Islet of Langerhans (tissue), 1 donor: ENCODE results near the gene RNF149.
"Not testable (repeated sequence)": the region's sequence is repeated elsewhere in the genome, so short reads cannot be mapped to it uniquely, and the experiment has no call there.

ENCODE experiments used
- FAIRE-seq: peaks from one replicate; lab custom pipeline; 2011; peaks lifted over from hg19 to GRCh38; lab: Jason Lieb, UNC

Gene RNF149, protein sequence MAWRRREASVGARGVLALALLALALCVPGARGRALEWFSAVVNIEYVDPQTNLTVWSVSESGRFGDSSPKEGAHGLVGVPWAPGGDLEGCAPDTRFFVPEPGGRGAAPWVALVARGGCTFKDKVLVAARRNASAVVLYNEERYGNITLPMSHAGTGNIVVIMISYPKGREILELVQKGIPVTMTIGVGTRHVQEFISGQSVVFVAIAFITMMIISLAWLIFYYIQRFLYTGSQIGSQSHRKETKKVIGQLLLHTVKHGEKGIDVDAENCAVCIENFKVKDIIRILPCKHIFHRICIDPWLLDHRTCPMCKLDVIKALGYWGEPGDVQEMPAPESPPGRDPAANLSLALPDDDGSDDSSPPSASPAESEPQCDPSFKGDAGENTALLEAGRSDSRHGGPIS

DNA sequence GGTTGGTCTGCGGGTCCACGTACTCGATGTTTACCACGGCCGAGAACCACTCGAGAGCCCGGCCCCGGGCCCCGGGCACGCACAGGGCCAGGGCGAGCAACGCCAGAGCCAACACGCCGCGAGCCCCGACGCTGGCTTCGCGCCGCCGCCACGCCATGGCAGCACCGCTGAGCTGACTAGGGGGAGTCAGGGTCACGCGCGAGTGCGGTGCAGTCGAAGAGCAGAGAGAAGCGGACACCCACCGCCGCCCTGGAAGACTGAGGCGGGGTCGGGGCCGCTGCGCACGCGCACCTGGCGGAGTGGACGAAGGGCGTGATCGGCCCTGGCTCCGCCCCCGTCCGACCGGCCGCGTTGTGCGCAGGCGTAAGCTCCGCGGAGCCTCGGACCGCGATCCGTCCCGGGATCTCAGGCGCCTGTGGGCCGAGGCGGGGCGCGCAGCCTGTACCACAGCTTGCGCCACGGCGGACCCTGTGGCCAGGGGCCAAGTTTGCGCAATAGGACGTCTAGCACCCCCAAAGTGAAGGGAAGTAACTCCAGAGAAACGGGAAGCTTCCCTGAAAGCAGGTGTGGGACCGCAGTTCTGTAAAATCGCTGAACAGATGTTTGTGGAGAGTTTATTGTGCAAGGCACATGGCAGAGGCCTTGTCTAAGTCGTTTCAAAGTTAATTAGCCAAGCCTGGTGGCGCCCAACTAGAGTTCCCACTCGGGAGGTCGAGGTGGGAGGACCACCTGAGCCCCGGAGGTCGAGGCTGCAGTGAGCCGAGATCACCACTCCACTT, at the start of gene RNF149:
Gene RNF149 (minus strand): TSS at position 270 of the 779 bp plus-strand sequence. CDS start 113 bp downstream, at position 157.
- FAIRE-seq, result no peak

DNA sequence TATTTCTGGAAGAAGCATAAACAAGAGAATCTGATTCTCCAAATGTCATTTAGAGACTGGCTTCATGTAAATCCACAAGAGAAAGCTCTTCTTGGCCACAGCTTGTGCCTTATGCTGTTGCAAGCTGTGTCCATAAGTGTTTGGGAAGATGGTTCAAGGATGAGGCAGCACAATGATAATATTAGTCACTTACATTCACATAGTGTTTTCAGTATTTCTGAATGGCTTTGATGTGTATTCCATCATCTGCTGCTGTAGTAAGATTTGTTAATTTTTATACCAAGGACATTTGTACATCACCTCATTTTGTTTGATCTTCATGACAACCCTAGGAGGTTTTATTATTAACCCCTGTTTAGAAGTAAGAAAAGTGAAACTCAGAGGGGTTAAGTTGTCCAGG, 48.9 kb upstream of the RNF149 start:
- no peak for FAIRE-seq

DNA sequence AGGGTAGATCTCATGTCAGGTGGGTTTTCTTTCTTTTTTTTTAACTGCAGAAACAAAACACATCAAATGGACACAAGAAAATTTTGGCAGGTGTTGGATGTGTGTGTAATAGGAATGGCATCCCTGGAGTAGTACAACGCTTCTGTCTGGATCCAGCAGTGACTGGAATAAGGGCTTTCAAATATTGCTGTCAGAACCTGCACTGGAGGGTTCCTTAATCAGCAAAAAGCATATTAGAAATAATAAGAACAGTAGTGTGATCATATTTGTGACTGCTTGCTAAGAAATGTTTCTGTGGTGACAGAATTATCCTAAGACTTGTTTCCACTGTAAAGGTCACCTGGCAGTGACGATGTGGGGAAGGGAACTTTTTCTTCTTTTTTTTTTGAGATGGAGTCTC, 48.0 kb upstream of the RNF149 start:
- FAIRE-seq, result no peak

DNA sequence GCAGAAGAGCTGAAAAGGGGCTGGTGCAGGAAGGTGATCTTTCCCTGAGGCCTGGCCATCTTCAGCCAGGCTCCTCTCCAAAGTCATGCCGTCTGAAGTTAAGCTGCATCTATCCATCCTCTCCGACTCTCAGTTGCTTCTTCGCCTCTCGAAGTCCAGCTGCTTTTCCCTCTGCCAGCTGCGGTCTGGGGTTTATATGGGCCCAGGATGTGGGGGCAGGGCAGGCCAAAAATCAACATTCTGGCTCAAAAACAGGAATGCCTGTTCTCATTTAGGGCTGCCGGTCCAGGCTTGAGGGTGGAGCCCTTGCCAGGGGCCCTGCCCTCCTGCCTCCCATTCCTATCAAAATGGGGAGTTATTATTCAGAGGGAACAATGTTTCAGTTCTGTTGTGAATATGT, 47.6 kb upstream of the RNF149 start:
- no peak for FAIRE-seq

DNA sequence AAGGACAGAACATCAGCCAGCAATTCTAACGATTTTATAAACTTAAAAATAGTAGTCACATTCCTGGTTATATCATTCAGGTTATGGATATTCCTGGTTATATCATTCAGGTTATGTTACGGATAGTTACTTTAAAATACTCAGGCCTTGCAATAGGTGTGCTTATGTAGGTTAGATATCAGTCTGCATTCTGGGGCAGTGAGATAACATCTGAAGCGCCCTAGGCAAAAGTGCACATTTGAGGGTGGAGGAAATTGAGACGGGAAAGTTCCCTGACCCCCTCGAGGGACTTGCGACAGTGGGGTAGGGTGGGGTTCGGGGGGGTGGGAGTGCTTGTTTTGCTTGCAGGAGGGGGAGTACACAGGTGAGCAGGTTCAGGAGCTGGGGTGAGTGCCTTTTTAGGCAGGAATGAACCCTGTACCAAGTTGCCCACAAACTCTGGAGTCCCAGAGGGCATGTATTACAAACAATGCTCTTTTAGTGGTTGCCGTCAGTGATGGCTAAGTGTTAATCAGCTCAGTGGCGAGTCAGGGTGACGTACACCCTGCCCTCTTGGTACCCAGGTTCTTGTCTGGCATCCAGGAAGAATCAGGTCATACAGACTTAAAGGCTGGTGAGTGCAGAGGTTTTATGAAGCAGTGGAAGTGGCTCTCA, 47.0 kb upstream of the RNF149 start:
- FAIRE-seq, result no peak

DNA sequence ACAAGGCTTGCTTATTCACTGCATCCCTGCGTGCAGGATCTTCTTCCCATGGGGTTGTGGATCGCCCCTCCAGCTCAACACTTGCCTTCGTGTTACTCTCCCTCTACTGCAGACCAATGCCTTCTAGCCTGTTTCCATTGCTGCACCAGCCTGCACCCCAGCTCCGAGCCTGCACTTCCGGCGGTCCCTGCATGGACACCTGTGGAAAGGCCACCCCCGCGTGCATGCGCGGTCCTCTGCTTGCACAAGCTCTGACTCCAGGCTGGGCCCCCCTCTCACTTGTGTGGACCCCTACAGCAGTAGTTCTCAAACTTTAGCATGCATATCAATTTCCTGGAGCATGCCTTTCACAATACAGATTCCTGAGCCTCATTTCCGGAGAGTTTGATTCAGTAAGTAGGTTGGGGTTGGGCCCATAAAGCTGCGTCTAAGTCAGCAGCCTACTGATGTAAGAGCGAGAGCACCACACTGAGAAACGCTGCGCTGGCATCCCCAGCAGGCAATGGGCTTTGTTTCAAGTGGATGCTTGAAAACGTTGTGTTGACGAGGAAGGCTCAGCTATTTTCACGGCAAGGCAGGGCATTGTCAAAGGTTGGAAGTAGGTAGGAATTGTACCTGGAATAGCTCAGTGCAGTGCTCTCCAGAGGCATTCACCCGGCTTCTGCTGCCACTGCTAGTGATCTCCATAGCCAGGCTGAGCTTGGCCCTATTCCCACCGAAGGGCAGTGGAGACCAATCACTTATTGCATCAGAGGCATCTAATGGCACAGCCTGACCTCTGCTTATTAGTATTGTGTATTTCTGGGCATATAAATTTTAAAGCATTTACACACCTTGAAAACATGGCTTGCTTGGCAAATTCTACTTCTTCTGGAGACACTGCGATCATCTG, 46.2 kb upstream of the RNF149 start:
- FAIRE-seq, result no peak

DNA sequence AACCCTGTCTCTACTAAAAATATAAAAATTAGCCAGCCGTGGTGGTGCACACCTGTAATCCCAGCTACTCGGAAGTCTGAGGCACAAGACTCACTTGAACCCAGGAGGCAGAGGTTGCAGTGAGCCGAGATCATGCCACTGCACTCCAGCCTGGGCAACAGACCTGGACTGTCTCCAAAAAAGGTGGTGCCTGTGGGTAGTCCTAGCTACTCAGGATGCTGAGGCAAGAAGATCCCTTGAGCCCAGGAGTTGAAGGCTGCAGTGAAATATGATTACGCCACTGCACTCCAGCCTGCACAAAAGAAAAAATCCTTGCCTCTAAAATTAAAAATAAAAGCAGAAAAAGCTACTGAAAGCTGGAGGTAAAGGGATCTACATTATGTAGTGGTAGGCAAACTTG, 44.1 kb upstream of the RNF149 start:
- FAIRE-seq, result not testable (repeated sequence)

DNA sequence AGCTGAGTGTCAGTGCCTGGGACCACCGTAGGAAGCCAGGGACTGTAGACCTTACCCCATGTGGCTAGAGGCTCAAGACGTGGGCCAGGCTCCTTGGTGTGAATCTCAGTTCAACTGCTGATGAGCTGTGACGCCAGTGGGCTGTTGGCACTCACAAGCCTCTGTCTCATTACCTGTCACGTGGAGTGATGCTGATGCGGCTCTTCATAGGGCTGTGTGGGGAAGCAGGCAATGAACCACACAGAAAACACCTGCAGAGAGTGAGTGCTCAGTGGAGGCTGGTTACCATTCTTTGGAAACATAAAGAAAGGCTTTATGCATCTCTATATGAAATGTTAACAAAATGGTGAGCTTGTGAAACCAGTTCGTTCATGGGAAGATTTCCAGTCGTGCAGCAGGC, 42.7 kb upstream of the RNF149 start:
- FAIRE-seq, result no peak

DNA sequence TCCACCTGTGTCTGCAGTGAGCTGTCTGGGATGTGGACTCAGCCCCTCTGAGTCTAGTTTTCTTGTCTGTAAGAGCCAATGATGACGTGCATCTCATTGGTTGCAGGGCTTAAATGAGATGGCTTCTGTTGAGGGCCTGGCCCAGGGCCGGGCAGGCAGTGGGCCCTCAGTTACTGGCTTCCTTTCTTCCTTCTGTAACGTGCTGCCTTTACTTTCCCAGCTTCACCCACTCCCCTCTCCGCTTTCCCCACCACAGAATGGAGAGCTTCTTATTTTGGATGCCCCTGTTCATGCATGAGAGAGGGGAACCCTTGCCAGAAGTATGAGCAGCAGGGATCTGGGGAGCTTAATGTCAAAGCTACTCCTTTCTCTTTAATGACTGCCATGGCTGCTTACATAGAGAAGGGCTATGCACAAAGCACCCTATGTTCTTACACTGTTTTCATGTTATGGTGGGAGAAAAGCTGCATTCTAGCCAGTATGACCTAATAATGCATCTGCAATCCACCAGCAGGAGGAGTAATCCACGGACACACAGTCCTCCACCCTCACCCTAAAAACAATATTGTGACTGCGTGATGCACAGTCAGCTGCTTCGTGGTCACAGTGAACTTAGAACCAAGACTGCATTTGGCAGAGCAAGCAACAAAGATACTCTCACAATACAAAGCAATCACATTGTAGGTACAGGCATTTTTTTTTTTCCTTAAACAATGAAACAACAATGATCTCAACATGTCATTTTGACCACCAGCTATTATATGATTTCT, 41.6 kb upstream of the RNF149 start:
- FAIRE-seq, result no peak

DNA sequence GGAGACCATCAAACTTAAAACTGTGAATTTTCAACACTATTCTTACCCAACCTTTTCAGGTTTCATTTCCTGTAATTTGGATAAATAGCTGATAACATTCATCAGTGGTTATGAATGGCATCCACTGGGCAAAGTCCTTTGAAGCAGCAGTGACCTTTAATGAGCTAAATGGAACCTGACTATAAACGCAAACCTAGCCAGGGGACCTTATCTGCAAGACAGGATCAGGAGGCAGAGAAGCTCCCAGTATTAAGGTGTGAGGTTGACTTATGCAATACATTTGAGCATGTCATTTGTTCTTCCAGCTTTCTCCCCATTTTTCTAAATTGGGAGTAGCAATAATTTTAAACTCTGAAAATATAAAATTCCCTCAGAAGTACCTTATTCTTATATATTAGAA, 40.4 kb upstream of the RNF149 start:
- FAIRE-seq, result no peak

DNA sequence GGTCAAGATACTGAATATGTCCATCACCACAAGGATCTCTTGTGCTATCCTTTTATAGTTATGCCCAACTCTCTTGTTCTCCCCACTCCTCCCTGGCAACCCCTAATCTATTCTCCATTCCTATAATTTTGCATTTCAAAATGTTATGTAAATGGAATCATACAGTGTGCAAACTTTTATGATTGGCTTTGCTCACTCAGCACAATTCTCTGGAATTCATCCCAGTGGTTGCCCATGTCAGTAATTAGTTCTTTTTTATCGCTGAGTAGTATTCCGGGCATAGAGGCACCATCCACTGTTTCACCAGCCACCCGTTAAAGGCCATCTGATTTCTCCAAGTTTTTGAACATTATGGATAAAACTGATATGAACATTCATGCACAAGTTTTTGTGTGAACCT, 38.4 kb upstream of the RNF149 start:
- FAIRE-seq, result no peak

DNA sequence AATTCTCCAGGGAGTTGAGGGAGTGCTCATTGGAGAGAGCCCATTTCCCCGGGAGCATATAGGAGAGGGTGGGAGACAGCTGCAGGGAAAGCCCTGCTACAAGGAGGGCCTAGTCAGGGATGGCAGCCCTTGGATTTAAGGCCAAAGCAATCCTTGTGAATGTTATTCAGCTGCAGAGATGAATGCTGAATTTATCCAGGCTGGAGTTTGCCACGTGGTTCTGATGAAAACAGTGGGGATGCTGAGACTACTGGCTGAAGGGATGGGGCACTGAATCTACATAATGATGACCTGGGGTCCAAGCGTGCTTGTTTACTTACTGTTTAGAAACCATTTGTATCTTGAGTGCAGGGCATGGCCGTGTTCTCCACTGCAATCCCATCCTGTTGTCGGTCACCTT, 35.6 kb upstream of the RNF149 start:
- no peak for FAIRE-seq

DNA sequence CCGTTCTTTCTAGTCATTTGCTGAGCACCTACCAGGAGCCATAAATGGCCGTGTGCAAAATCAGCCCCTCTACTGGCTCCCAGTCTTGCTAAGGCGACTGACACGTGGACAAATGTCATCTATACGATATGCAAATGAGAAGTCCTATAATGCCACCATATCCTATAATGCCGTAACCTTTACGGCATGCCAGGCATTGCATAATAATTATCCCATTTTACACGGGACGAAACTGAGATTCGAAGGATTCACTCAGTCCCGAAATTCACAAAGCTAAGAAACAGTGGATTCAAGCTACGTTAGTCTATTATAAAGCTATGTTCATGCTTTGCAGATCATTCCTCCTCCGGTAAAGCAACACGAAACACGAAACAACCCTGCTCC, 34.1 kb upstream of the RNF149 start:
- no peak for FAIRE-seq

DNA sequence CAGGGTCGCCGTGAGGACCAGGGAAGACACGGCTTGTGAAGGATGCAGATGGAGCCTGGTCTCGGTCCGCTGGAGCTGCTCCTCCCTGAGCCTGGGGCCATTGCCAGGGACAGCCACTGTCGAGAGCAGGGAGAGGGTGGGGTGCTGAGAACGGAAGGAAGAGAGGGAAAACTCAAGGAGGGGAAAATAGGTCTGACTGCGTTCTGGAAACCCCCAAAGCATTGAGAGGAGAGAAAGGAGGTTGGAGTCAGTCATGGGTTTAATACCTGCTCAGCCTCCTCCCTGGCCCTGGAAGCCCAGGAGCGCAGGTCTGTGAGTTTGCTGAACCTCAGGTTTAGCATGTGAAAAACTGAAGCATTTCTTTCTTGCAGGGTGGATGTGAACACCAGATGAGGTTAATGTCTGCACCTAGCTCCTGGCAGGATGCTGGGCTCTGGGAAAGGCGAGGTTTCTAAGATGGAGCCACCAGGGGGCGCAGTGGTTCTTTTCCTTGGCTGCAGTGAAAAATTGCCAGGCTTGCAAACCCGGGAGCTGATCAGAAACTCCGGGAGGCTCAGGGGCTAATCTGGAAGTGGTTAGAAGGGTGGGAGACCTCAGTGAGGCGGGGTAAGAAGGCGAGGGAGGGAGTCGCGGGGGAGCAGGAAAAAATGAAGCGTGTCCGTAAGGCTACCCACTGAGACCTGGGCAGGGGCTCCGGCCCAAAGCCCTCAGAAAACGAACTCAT, 33.6 kb upstream of the RNF149 start:
- FAIRE-seq, result no peak

DNA sequence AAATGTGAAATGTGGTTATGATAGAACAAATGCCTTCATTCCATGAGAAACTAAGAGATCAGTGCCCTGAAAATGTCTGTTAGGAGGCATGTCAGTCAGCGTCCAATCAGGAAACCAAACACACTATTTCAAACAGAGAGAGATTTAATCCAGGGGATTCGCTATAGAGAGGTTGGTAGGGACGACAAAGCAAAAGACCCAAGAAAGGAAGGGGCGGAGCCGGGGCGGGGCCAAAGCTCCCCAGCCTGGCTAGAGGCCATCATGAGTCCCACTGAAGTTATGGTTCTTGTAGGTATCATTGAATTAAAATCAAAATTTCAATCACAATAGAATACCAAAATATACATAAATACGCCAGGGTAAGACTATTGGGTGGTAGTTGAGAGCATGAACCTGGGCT, 32.9 kb upstream of the RNF149 start:
- no peak for FAIRE-seq

DNA sequence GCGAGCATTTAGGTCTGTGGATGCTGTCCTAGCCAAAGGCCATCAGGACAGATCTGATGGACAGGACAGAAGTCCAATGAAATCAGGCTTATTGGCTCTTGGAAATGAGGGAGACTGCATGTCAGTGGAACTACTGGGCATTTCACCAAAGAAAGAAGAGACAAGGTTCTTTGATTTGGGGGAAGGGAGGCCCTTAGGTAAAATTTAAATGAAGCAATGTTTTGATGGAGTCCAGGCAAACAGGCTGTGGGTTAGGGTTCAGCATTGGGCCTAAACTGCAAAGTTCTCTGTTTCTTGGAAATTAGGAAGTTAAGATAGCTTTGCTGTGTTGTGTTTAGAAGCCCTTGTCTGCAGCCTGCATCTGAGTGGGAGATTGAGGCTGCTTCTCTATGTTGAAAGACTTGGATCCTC, 31.6 kb upstream of the RNF149 start:
- no peak for FAIRE-seq

DNA sequence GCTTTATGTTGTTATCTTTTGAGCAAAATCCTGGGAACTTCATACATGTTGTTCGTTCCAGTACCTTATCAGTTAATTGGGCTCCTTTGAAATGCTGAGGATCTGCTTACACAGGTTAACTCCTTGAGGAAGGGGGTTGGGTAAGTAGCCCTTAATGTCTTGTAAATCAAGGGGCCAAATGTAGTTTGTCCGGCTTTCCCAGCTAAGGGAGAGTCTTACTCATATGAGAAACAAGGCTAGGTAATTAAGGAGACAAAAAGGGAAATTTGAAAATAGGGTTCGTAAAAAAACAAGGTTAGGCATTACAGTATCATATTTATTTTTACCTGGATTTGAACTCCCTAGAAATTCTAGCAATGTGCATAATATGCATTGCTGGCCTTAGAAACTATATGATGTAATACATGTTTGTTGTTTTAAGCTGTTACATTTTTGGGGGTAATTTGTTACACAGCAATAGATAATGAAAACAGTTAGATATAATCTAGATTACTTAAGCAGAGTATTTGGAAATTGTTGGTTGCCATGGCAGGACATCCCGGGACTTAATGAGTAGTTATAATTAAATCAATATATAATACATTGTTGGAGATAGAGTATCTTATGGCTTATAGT, 30.9 kb upstream of the RNF149 start:
- FAIRE-seq, result no peak

DNA sequence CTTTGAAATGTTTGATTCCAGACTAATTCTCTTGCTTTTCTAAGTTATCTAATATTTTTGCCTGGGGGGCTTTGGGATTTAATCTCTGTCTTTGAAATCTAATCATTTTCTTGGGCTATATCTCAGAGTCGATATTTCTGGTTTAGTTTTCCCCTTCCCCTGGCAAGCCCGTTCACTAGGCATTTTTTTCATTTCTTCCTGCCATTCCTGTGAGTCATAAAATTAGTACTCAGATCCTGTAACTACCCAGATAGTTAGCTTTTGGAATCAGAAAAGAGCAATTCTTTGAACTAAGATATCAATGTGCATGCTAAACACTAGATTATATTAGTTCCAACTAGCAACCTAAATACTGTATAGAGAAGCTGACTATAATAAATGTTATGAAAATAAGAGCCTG, 29.4 kb upstream of the RNF149 start:
- no peak for FAIRE-seq

DNA sequence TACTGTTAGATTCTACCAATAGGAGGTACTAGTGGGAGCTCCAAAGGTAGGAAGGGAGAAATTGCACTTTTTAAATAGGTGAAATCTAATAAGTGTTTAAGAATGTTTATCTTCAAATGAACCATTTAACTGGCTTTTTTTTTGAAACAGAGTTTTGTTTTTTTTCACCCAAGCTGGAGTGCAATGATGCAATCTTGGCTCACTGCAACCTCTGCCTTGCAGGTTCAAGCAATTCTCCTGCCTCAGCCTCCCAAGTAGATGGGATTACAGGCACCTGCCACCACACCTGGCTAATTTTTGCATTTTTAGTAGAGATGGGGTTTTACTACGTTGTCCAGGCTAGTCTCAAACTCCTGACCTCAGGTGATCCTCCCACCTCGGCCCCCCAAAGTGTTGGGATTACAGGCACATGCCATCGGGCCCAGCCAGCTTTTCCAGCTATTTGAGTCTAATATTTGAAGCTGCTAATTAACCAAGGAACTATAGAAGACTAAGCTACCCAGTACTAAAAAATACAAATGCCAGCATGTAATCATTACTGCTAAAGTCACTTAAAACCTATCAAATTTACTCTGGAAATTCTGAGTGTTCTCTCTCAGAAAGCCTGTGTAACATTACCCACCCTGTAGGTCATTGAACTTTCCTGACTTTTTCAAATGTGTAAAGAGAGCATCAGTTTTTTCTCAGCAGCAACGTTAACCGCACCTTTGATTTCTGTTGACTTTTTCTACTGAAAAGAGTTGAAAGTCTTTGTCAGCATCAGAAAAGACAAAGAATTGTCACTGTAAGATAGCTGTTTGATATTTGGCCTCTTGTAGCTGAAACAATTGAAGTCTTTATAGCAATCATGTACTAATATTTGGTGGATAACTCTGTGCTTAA, 24.6 kb upstream of the RNF149 start:
- FAIRE-seq, result no peak
